ENCODE measurements around the gene ASCC3.

- TF ChIP-seq, protein P1, sequence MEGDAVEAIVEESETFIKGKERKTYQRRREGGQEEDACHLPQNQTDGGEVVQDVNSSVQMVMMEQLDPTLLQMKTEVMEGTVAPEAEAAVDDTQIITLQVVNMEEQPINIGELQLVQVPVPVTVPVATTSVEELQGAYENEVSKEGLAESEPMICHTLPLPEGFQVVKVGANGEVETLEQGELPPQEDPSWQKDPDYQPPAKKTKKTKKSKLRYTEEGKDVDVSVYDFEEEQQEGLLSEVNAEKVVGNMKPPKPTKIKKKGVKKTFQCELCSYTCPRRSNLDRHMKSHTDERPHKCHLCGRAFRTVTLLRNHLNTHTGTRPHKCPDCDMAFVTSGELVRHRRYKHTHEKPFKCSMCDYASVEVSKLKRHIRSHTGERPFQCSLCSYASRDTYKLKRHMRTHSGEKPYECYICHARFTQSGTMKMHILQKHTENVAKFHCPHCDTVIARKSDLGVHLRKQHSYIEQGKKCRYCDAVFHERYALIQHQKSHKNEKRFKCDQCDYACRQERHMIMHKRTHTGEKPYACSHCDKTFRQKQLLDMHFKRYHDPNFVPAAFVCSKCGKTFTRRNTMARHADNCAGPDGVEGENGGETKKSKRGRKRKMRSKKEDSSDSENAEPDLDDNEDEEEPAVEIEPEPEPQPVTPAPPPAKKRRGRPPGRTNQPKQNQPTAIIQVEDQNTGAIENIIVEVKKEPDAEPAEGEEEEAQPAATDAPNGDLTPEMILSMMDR (IDR thresholded peaks at IDR 0.05) = no peak
- no peak for TF ChIP-seq POLR2A (IDR thresholded peaks at IDR 0.05)
Measured at GRCh38 chr6:100780648-100781047, 100.5 kb downstream of the ASCC3 start.

All from esophagus squamous epithelium (tissue), 4 donors.